ENCODE data around the gene ADD1.
A peak's percentile ranks its signal among the peaks of the same experiment; 100 is the strongest.

Gene ADD1

DNA sequence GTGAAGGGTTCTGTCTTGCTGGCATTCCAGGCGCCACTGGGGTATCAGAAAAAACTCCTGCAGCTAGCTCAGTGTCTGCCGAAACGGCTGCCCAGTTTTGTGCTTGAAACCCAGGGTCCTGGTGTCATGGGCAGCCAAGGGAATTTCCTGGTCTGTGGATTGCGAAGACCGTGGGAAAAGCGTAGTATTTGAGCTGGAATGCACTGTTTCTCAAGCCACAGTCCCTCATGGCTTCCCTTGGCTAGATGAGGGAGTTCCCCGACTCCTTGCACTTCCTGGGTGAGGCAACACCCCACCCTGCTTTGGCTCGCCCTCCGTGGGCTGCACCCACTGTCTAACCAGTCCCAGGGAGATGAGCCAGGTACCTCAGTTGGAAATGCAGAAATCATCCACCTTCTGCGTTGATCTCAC is 79.5 kb downstream of the ADD1 start:
- Mint-ChIP-seq H3K9me3 (peaks cover 14% of the 10 kb centered on the region), H3K27ac (peak overlapping the region; percentile 65), H3K4me3 (peak overlapping the region; percentile 51), H3K4me1 (ENCODE audit: low read depth) (peaks cover 26% of the 10 kb centered on the region), H3K36me3 (ENCODE audit: low read depth) (peaks cover 64% of the 10 kb centered on the region), H3K27me3 (ENCODE audit: low read depth) (no peaks in the 10 kb centered on the region)
- DNase-seq (ENCODE audit: low spot score) = no peak

GRCh38 chr4:2923668-2924173 is 80.1 kb downstream of the ADD1 start:
- no peak for DNase-seq (ENCODE audit: low spot score)
- no peaks in the 10 kb centered on the region for H3K27me3 Mint-ChIP-seq (ENCODE audit: low read depth)
- H3K9me3 Mint-ChIP-seq = peaks cover 9% of the 10 kb centered on the region
- H3K4me3 Mint-ChIP-seq = peak overlapping the region; percentile 51
- H3K27ac Mint-ChIP-seq = peak overlapping the region; percentile 65
- H3K36me3 Mint-ChIP-seq (ENCODE audit: low read depth) = peaks cover 59% of the 10 kb centered on the region
- peaks cover 22% of the 10 kb centered on the region for H3K4me1 Mint-ChIP-seq (ENCODE audit: low read depth)

- Mint-ChIP-seq H3K36me3 (ENCODE audit: low read depth) (peaks cover 60% of the 10 kb centered on the region), H3K9me3 (peaks cover 8% of the 10 kb centered on the region), H3K27me3 (ENCODE audit: low read depth) (no peaks in the 10 kb centered on the region), H3K4me1 (ENCODE audit: low read depth) (peaks cover 22% of the 10 kb centered on the region), H3K4me3 (no peak overlapping the region), H3K27ac (peak overlapping the region; percentile 26)
- no peak for DNase-seq (ENCODE audit: low spot score)
These were observed 80.6 kb downstream of the ADD1 start for GRCh38 chr4:2924286-2924685.

DNA sequence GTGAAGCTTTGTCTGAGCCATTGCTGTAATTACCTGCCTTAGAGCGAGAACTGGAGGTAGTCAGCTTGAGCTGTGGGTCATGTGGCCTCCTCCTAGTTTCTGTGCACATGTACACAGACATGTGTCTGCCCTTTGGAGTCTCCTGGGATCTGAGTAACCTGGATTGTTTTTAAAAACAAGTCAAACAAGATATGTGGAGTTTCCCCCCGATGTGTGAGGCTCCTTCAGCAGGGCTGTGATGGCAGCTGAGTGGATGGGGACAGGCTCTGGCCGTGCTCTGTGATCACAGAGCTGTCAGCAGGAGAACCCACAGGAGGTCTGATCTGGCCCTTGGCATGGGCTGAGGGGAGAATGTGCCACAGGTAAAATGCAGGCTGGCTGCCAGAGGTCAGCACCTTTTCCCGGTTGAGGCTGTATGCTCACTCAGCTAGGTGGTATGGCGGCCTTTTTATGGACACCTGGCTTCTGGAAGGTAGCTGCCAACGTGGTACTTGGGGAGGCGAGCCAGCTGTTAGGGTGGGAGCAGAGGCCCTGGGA is 81.2 kb downstream of the ADD1 start:
- Mint-ChIP-seq H3K4me3 (no peak overlapping the region), H3K27me3 (ENCODE audit: low read depth) (no peaks in the 10 kb centered on the region), H3K36me3 (ENCODE audit: low read depth) (peaks cover 57% of the 10 kb centered on the region), H3K4me1 (ENCODE audit: low read depth) (peaks cover 22% of the 10 kb centered on the region), H3K9me3 (peaks cover 3% of the 10 kb centered on the region), H3K27ac (peak overlapping the region; percentile 26)
- no peak for DNase-seq (ENCODE audit: low spot score)

DNA sequence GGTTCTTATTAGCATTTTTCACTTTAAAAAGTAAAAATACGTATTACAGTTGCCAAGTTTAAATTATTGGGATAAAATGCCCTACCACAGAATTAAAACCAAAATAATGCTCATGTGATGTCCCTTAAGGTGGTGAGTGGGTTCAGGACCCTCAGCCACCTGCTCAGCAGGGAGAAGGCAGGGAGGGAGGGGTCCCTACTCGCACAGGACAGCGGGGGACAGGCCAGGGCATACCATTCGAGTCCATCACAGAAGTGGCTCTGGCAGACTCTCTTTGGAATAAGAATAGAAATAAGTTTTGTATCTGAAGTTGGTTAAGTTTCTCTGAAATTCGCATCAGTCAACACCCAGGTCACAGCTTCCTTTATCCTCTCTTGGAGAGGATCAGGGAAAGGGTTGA is 81.9 kb downstream of the ADD1 start:
- Mint-ChIP-seq H3K9me3 (no peaks in the 10 kb centered on the region), H3K36me3 (ENCODE audit: low read depth) (peaks cover 56% of the 10 kb centered on the region), H3K27me3 (ENCODE audit: low read depth) (no peaks in the 10 kb centered on the region), H3K4me3 (no peak overlapping the region), H3K4me1 (ENCODE audit: low read depth) (peaks cover 22% of the 10 kb centered on the region), H3K27ac (no peak overlapping the region)
- DNase-seq (ENCODE audit: low spot score) = no peak

DNA sequence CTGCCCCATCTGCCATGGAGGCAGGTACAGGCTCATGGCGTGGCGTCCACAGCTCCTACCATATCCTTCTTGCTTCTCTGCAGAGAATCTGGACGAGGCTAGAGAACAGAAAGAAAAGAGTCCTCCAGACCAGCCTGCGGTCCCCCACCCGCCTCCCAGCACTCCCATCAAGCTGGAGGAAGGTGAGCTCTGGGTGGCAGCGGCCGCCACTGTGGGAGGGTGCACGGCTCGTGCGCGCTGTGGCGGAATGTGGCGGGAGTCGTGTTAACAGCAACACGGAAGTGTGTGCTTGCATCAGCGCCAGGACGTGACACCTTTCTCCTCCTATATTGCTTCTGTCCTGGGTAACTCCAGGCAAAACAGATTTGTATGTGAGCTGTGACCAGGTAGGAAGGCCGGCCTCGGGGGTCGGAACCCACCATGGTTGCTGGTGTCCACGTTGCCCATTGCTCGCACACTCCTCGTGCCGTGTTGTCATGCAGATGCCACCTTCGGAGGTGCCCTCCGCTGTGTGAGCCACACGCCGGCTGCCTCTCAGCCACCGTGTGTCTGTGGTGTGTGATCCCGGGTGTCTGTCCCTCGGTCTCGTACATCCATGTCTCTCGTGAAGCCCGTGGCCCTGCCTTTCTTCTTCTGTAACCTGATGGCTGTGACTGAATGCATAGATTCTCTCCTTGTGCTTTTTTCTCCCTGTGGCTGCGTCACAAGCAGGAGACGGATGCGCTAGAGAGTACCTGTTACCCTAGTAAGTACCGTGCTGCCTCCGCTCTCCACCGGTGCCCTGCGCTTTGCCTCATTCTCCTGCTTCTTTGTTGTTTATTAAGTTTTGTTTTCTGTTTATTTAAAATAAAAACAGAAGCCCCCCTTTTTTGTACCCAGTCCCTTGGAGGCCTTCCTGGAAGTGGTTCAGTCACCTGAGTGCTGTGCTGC is 82.6 kb downstream of the ADD1 start:
- H3K9me3 Mint-ChIP-seq = no peaks in the 10 kb centered on the region
- peaks cover 53% of the 10 kb centered on the region for H3K36me3 Mint-ChIP-seq (ENCODE audit: low read depth)
- DNase-seq (ENCODE audit: low spot score) = no peak
- no peaks in the 10 kb centered on the region for H3K27me3 Mint-ChIP-seq (ENCODE audit: low read depth)
- H3K4me3 Mint-ChIP-seq = no peak overlapping the region
- H3K4me1 Mint-ChIP-seq (ENCODE audit: low read depth) = peaks cover 20% of the 10 kb centered on the region
- H3K27ac Mint-ChIP-seq = no peak overlapping the region

DNA sequence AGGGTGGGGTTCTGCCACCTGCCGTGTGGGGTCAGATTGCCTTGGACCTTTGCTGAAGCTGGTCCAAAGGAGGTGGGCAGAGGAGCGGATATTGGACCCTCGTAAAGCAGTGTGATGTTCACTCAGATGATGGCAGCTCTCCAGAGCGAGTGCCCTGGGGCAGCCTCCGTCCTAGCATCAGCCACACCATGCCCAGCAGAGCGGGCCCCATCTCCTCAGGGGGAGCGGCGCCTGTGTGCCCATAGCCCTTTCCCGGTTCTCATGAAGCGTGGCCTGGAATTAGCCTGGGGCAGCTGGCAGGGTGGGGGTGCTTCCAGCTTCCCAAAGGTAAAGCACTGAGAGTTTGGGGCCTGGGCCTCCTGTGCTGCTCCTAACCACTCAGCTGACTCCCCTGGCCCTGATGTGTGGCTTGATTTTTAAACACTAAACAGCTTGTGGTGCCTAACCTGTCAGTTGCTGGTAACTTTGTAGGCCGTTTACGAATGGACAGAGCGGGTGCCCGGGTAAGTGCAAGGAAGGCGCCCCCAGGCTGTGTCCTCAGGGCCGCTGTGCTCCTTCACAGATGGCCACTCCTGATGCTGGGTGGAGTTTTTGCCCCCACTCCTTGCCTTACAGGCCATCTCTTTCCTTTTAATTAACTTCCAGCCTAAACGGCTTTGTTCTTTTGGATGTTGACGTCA is 83.5 kb downstream of the ADD1 start:
- H3K4me3 Mint-ChIP-seq = no peak overlapping the region
- no peak overlapping the region for H3K27ac Mint-ChIP-seq
- peaks cover 52% of the 10 kb centered on the region for H3K36me3 Mint-ChIP-seq (ENCODE audit: low read depth)
- H3K9me3 Mint-ChIP-seq = no peaks in the 10 kb centered on the region
- H3K4me1 Mint-ChIP-seq (ENCODE audit: low read depth) = peaks cover 18% of the 10 kb centered on the region
- H3K27me3 Mint-ChIP-seq (ENCODE audit: low read depth) = no peaks in the 10 kb centered on the region
- DNase-seq (ENCODE audit: low spot score) = no peak

DNA sequence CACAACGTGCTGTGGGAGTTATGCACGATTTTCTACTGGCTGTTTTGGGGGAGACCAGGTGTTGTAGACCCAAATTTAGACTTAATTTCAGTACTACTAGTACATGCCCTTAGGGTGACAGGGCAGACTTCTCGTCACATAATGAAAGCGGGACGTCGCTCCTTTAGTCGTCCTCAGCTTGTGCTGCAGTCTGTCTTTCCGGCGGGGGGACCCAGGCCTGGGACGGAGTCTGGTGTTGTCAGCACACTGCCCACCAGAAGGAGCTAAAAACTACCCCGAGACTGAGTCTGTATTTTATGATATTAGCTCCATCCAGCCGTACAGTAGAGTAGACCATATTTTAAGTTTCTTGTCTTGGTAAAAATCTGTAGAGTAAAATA is 84.0 kb downstream of the ADD1 start:
- H3K27ac Mint-ChIP-seq = no peak overlapping the region
- H3K4me1 Mint-ChIP-seq (ENCODE audit: low read depth) = peaks cover 15% of the 10 kb centered on the region
- H3K27me3 Mint-ChIP-seq (ENCODE audit: low read depth) = no peaks in the 10 kb centered on the region
- no peak for DNase-seq (ENCODE audit: low spot score)
- peaks cover 47% of the 10 kb centered on the region for H3K36me3 Mint-ChIP-seq (ENCODE audit: low read depth)
- no peaks in the 10 kb centered on the region for H3K9me3 Mint-ChIP-seq
- no peak overlapping the region for H3K4me3 Mint-ChIP-seq

GRCh38 chr4:2928242-2929176 is 84.9 kb downstream of the ADD1 start:
- peak overlapping the region; percentile 39 for H3K27ac Mint-ChIP-seq
- no peaks in the 10 kb centered on the region for H3K27me3 Mint-ChIP-seq (ENCODE audit: low read depth)
- H3K4me3 Mint-ChIP-seq = no peak overlapping the region
- peaks cover 16% of the 10 kb centered on the region for H3K4me1 Mint-ChIP-seq (ENCODE audit: low read depth)
- no peaks in the 10 kb centered on the region for H3K9me3 Mint-ChIP-seq
- peaks cover 47% of the 10 kb centered on the region for H3K36me3 Mint-ChIP-seq (ENCODE audit: low read depth)
- no peak for DNase-seq (ENCODE audit: low spot score)

DNA sequence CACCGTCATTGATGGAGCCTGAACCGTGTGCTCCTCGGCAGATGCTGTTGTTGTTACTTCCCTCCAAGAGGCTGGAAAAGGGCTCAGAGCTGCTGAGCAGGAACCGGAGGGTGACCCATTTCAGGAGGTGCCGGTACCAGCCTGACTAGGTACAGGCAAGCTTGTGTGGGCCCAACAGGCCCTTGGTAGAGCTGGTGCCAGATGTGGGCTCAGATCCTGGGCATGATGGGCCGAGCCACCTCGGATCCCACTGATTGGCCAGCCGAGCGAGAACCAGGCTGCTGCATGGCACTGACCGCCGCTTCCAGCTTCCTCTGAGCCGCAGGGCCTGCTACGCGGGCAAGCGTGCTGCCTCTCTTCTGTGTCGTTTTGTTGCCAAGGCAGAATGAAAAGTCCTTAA is 85.8 kb downstream of the ADD1 start:
- peaks cover 15% of the 10 kb centered on the region for H3K4me1 Mint-ChIP-seq (ENCODE audit: low read depth)
- H3K9me3 Mint-ChIP-seq = no peaks in the 10 kb centered on the region
- H3K27me3 Mint-ChIP-seq (ENCODE audit: low read depth) = no peaks in the 10 kb centered on the region
- no peak for DNase-seq (ENCODE audit: low spot score)
- peaks cover 46% of the 10 kb centered on the region for H3K36me3 Mint-ChIP-seq (ENCODE audit: low read depth)
- H3K27ac Mint-ChIP-seq = no peak overlapping the region
- H3K4me3 Mint-ChIP-seq = no peak overlapping the region

GRCh38 chr4:2930135-2930757 is 86.6 kb downstream of the ADD1 start:
- DNase-seq (ENCODE audit: low spot score) = no peak
- Mint-ChIP-seq H3K4me3 (no peak overlapping the region), H3K27ac (peak overlapping the region; percentile 36), H3K27me3 (ENCODE audit: low read depth) (no peaks in the 10 kb centered on the region), H3K36me3 (ENCODE audit: low read depth) (peaks cover 46% of the 10 kb centered on the region), H3K9me3 (no peaks in the 10 kb centered on the region), H3K4me1 (ENCODE audit: low read depth) (peaks cover 15% of the 10 kb centered on the region)

- H3K27me3 Mint-ChIP-seq (ENCODE audit: low read depth) = no peaks in the 10 kb centered on the region
- DNase-seq (ENCODE audit: low spot score) = no peak
- peaks cover 21% of the 10 kb centered on the region for H3K4me1 Mint-ChIP-seq (ENCODE audit: low read depth)
- H3K27ac Mint-ChIP-seq = peak overlapping the region; percentile 88
- H3K4me3 Mint-ChIP-seq = no peak overlapping the region
- H3K36me3 Mint-ChIP-seq (ENCODE audit: low read depth) = peaks cover 46% of the 10 kb centered on the region
- H3K9me3 Mint-ChIP-seq = no peaks in the 10 kb centered on the region
These were observed 87.3 kb downstream of the ADD1 start for GRCh38 chr4:2930758-2931511.

Measured in T-helper 2 cell treated with Interferon-gamma antibody and Interleukin-4, amounts not matched to agents 5 μg/mL and 100 μg/mL, for 36 hours (primary cell).